Aorta (tissue), 5 donors: Measurements from ENCODE around the gene SLC15A3. TPM values are rescaled to one million over a fixed set of nuclear protein-coding genes. Genes with fewer than 3 reads are reported as not detected.
A peak's percentile ranks its signal among the peaks of the same experiment; 100 is the strongest.

Experiments used
- ATAC-seq: fragments of 200-7000 bp; cut with Tn5 transposase; one replicate; pipeline ENCODE4 v1.9.1; 2022; ENCODE audit warnings: moderate library complexity; ENCODE audit not compliant: low FRiP score
- DNase-seq, 2 donors: peaks; one replicate each; pipeline ENCODE4 v3.0.0-alpha.2; 2020
- H3K27ac ChIP-seq, 2 donors: one replicate each; pipeline ENCODE4 v1.5.1; 2013; ENCODE audit warnings: low read length in 2 of 2, mild to moderate bottlenecking in 2 of 2, moderate library complexity in 2 of 2, control low read depth in 1 of 2, inconsistent platforms in 1 of 2, low read depth in 1 of 2
- H3K27me3 ChIP-seq, 2 donors: one replicate each; pipeline ENCODE4 v1.6.1; 2013; ENCODE audit warnings: control low read depth in 1 of 2, low read length in 1 of 2, mild to moderate bottlenecking in 1 of 2, moderate library complexity in 1 of 2; ENCODE audit not compliant: insufficient read depth in 2 of 2, control insufficient read depth in 1 of 2
- H3K36me3 ChIP-seq, 2 donors: one replicate each; pipeline ENCODE4 v1.6.1; 2013; ENCODE audit warnings: control low read depth in 1 of 2, low read length in 1 of 2, mild to moderate bottlenecking in 1 of 2; ENCODE audit not compliant: insufficient read depth in 2 of 2, control insufficient read depth in 1 of 2
- H3K4me1 ChIP-seq, 2 donors: one replicate each; pipeline ENCODE4 v1.6.1; 2013; ENCODE audit warnings: low read length in 2 of 2, control low read depth in 1 of 2, mild to moderate bottlenecking in 1 of 2, moderate library complexity in 1 of 2; ENCODE audit not compliant: insufficient read depth in 2 of 2, control insufficient read depth in 1 of 2
- H3K4me3 ChIP-seq, 2 donors: one replicate each; pipeline ENCODE4 v1.5.1; 2013; ENCODE audit warnings: low read length in 2 of 2, control low read depth in 1 of 2, mild to moderate bottlenecking in 1 of 2
- H3K9me3 ChIP-seq: one replicate; pipeline ENCODE4 v1.6.1; 2013; ENCODE audit warnings: mild to moderate bottlenecking, low read length; ENCODE audit not compliant: control insufficient read depth
- WGBS, 2 donors: extraction: QIAGEN DNeasy Blood & Tissue Kit; methylation state at CpG; one replicate each; pipeline ENCODE4 v1.1.7; 2013; 5-methylcytosine and 5-hydroxymethylcytosine counted together
- intact Hi-C, 2 donors: fragments of 100-400 bp; cut with DNase I; formaldehyde crosslinking; loops; one replicate each; pipeline versions ENCODE4 v1.14.2 to v1.15.0; 2022
- polyA plus RNA-seq, 2 donors: library from polyadenylated mRNA; stranded (reverse); fragments of 200-250 nt; gene quantifications; one replicate each; pipeline ENCODE4 v1.2.3, GENCODE V29; 2013
- total RNA-seq, 2 donors: library from RNA; stranded (reverse); fragmentation: NEBNext Ultra II Directional; extraction: Animal tissue kit (Norgen Biotek cat#: 25700); gene quantifications; one replicate each; pipeline ENCODE4 v1.2.1, GENCODE V29; 2021
- donor health status: healthy with polysubstance abuse.
- donor health status: Bipolar disorder and iron deficiency.
- donor health status: DM: no; HTN: no; CAD: no.
- donor health status: DM: no; HTN: no; CAD: no.
- donor health status: DM: yes; HTN: yes; CAD: no.

SLC15A3 gene
- total and polyA plus RNA-seq, 4 donors: 21.2 to 47.8 (median 35.9) TPM

DNA sequence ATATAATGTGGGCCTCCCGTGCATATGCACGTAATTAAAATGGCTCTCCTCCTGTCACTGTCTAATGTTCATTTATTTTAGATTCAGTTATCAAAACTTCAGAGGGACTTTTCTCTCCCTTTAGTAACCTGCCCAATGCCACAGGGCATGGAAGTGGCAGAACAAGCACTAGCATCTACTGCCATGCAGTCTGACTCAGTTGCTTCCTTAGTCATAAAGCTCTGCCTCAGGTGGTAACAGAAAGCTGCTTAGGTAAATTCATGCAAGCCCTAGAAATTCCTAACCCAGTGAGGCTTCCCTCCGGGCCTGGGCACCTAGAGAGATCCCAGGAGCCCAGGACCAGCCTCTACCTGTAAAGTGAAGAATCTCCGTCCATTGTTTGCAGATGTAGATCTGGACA is 54.5 kb downstream of the SLC15A3 start:
- ATAC-seq: no peak

DNA sequence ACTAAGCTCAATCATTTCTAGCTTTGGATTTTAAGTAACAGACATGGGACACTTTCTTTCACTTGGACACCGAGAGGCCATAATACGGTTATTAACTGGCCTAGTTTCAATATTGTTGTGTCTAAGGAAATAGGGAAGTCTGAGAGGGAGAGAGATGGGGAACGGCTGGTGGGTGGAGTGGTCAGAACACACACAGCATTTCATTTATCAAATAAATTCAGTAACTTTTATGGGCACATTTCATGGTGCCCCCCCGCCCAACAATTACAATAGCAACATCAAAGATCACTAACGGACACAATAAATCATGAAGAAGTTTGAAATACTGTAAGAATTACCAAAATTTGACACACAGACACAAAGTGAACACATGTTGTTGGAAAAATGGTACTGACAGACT is 56.3 kb downstream of the SLC15A3 start:
- H3K36me3 ChIP-seq: peaks cover 6 to 18% of the 10 kb centered on the region in 2 donors
- no peaks in the 10 kb centered on the region for H3K4me1 ChIP-seq
- no peak overlapping the region for H3K4me3 ChIP-seq
- DNase-seq: no peak
- H3K27ac ChIP-seq: no peak overlapping the region
- H3K27me3 ChIP-seq: no peaks in the 10 kb centered on the region
- no peak for ATAC-seq
- no peaks in the 10 kb centered on the region for H3K9me3 ChIP-seq
- WGBS, 2 donors: 85 to 86% methylated on average over 5 of the region's 5 CpGs
- intact Hi-C loops: loop anchor here in 1 of 2 donors (5.0 kb wide), 1 partner anchor 118 kb away; no protein-coding TSS in a partner anchor

More for the DNA sequence above, 54.5 kb downstream of the SLC15A3 start:
- DNase-seq: no peak
- Histone ChIP-seq H3K27me3 (no peaks in the 10 kb centered on the region), H3K4me3 (no peak overlapping the region), H3K36me3 (peaks cover 6 to 18% of the 10 kb centered on the region in 2 donors), H3K9me3 (no peaks in the 10 kb centered on the region), H3K27ac (no peak overlapping the region), H3K4me1 (no peaks in the 10 kb centered on the region)
- intact Hi-C loops: loop anchor here in 1 of 2 donors (5.0 kb wide), 1 partner anchor 120 kb away; no protein-coding TSS in a partner anchor
- 89 to 96% methylated on average over 4 of the region's 4 CpGs for WGBS, 2 donors

DNA sequence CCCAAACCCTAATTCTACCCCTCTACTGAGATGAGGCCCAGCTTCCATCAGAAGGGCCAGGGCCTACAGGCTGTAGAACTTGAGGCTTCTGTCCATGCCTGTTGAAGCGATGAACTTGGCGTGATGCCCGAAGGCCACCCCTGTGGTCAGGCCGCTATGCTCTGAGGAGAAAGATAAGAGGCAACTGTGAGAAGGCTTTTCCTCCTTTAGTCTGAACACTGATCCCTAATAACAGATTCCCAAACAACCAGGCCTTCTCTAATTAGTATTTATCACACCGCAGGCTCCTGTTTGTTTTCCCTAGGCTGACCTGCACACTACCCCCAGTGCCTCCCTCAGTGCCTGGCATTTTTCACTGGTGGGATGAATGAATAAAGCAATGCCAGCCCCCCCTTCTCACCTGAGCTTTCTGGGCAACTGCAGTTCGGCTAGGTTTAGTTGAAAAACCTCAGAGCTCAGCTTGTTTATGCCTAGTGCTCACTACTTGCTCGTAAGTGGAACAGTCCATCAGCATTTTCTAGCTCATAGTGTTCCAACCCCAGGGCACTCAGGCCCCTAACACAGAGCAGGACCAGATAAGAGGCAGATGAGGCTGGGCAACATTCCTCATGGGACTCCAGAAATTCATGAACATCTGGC is 60.8 kb downstream of the SLC15A3 start:
- H3K4me1 ChIP-seq: no peaks in the 10 kb centered on the region
- DNase-seq (no peak), ATAC-seq (no peak)
- H3K27ac ChIP-seq: no peak overlapping the region
- H3K36me3 ChIP-seq: peaks cover 0 to under 1% of the 10 kb centered on the region in 2 donors
- H3K4me3 ChIP-seq: no peak overlapping the region
- intact Hi-C loops: no loop called here
- no peaks in the 10 kb centered on the region for H3K27me3 ChIP-seq
- H3K9me3 ChIP-seq: no peaks in the 10 kb centered on the region
- WGBS, 2 donors: 86 to 88% methylated on average over 7 of the region's 7 CpGs

DNA sequence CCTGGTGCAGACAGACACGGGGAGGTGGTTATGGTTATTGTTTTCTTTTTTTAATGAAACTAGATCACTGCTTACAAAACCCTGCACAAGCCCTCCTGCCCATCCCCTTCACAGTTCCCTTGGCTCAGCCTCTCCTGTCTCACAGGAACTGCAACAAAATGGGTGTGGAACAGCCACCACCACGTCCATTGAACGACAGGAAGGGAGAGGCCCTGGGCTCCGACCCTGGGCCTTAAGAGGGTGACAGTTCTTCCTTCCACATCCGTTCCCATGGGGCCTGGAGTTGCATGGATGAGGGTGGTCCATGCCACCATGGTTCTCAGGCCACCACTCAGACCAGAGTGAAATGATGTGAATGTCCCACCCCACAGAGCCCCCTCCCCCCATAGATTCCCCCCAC is 61.3 kb downstream of the SLC15A3 start:
- ATAC-seq: no peak
- Histone ChIP-seq H3K27me3 (no peaks in the 10 kb centered on the region), H3K4me1 (no peaks in the 10 kb centered on the region), H3K27ac (no peak overlapping the region), H3K9me3 (no peaks in the 10 kb centered on the region), H3K4me3 (no peak overlapping the region), H3K36me3 (no peaks in the 10 kb centered on the region)
- intact Hi-C loops: no loop called here
- WGBS, 2 donors: 69 to 71% methylated on average over 5 of the region's 5 CpGs
- no peak for DNase-seq

DNA sequence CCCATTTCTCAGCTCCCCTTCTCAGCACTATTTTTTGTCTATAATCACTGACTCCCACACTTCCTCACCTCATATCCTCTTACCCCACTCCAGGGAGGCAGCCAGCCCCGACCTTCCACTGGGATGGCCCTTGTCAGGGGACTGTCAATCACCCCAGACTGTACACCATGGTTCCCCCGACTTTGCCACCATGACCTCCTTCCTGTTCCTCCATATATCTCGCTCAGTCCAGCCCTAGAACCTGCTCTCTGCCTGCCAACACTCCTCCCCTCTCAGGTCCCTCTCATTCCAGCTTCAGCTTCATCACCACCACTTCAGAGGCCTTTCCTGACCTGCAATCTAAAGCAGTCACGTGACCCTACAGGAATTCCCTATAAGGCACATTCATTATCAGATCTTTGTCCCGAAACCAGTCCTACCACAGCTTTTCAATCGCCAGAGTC is 62.1 kb downstream of the SLC15A3 start:
- ATAC-seq: no peak
- DNase-seq: no peak
- H3K4me3 ChIP-seq: no peak overlapping the region
- H3K36me3 ChIP-seq: no peaks in the 10 kb centered on the region
- H3K27ac ChIP-seq: no peak overlapping the region
- intact Hi-C loops: no loop called here
- H3K27me3 ChIP-seq: no peaks in the 10 kb centered on the region
- H3K9me3 ChIP-seq: no peaks in the 10 kb centered on the region
- H3K4me1 ChIP-seq: no peaks in the 10 kb centered on the region
- 63 to 68% methylated on average over 6 of the region's 6 CpGs for WGBS, 2 donors

DNA sequence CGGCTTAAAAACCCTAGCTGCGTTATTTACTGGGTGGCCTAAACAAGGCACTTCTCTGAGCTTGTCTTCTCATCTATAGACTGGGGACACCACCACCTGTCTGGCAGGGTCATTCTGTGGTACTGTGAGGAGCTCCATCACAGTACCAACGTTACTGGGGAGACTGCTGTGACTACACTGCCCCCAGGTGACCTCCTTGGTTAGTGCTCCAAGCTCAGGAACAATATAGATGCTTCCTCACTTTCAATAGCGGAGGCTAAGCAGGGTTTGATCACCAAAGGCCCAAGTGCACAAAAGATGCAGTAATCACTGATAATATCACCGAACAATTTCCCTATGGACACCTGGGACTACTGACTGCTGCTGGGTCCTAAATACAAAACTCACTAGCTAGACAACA is 64.4 kb downstream of the SLC15A3 start:
- ATAC-seq: peak; percentile 44
- intact Hi-C loops: no loop called here
- no peak for DNase-seq
- H3K27ac ChIP-seq: no peak overlapping the region
- H3K4me3 ChIP-seq: no peak overlapping the region
- H3K36me3 ChIP-seq: no peaks in the 10 kb centered on the region
- WGBS, 2 donors: 60 to 61% methylated on average over 5 of the region's 5 CpGs
- no peaks in the 10 kb centered on the region for H3K9me3 ChIP-seq
- H3K4me1 ChIP-seq: no peaks in the 10 kb centered on the region
- H3K27me3 ChIP-seq: no peaks in the 10 kb centered on the region

Other genes starting within 250 kb of the SLC15A3 start
- not detected for gene MS4A18, start 227.5 kb downstream of the SLC15A3 start, total RNA-seq
- gene MS4A18, start 227.5 kb downstream of the SLC15A3 start, polyA plus RNA-seq: not detected
- not detected for gene MS4A15, start 195.3 kb downstream of the SLC15A3 start, total RNA-seq
- gene MS4A15, start 195.3 kb downstream of the SLC15A3 start, polyA plus RNA-seq: under 1 TPM; 0.05 to 0.38 TPM
- not detected for gene MS4A10, start 166.8 kb downstream of the SLC15A3 start, total RNA-seq
- 1 to 10 TPM in 1 of 2 donors, not detected in 1; 5.5 TPM for gene MS4A10, start 166.8 kb downstream of the SLC15A3 start, polyA plus RNA-seq
- 10 to 100 TPM; 11.8 to 15.2 TPM for gene CCDC86, start 110.1 kb downstream of the SLC15A3 start, total RNA-seq
- 1 to 10 TPM; 8.1 to 8.2 TPM for gene CCDC86, start 110.1 kb downstream of the SLC15A3 start, polyA plus RNA-seq
- under 1 TPM; 0.13 to 0.21 TPM for gene PTGDR2, start 96.2 kb downstream of the SLC15A3 start, total RNA-seq
- gene PTGDR2, start 96.2 kb downstream of the SLC15A3 start, polyA plus RNA-seq: under 1 TPM; 0.10 to 0.25 TPM
- not detected for gene ZP1, start 84.6 kb downstream of the SLC15A3 start, total RNA-seq
- not detected for gene ZP1, start 84.6 kb downstream of the SLC15A3 start, polyA plus RNA-seq
- 10 to 100 TPM; 47.7 to 55.6 TPM for gene PRPF19, start 45.6 kb downstream of the SLC15A3 start, total RNA-seq
- 10 to 100 TPM; 31.3 to 39.2 TPM for gene PRPF19, start 45.6 kb downstream of the SLC15A3 start, polyA plus RNA-seq
- gene TMEM109, start 38.0 kb downstream of the SLC15A3 start, total RNA-seq: 100 to 1,000 TPM; 105 to 127 TPM
- gene TMEM109, start 38.0 kb downstream of the SLC15A3 start, polyA plus RNA-seq: 100 to 1,000 TPM in 1 of 2 donors, 10 to 100 TPM in 1; 82.4 to 148 TPM
- 1 to 10 TPM; 4.5 to 8.9 TPM for gene TMEM132A, start 27.7 kb downstream of the SLC15A3 start, total RNA-seq
- 1 to 10 TPM; 1.6 to 2.5 TPM for gene TMEM132A, start 27.7 kb downstream of the SLC15A3 start, polyA plus RNA-seq
- 1 to 10 TPM; 1.6 to 2.2 TPM for gene CD6, start 19.5 kb upstream of the SLC15A3 start, total RNA-seq
- gene CD6, start 19.5 kb upstream of the SLC15A3 start, polyA plus RNA-seq: 1 to 10 TPM; 1.3 TPM
- gene CD5, start 150.3 kb upstream of the SLC15A3 start, total RNA-seq: 1 to 10 TPM in 1 of 2 donors, under 1 TPM in 1; 0.58 to 1.7 TPM
- under 1 TPM in 1 of 2 donors, not detected in 1; 0.67 TPM for gene CD5, start 150.3 kb upstream of the SLC15A3 start, polyA plus RNA-seq
- gene VPS37C, start 209.2 kb upstream of the SLC15A3 start, total RNA-seq: 10 to 100 TPM; 29.8 to 39.9 TPM
- gene VPS37C, start 209.2 kb upstream of the SLC15A3 start, polyA plus RNA-seq: 10 to 100 TPM; 12.7 to 14.0 TPM